ENCODE results near the gene INAFM2. TPM values are rescaled to one million over a fixed set of nuclear protein-coding genes. Genes with fewer than 3 reads are reported as not detected.
A peak's percentile ranks its signal among the peaks of the same experiment; 100 is the strongest.

The INAFM2 gene
- total and polyA plus RNA-seq, 4 experiments from 2014 or later: 0.08 to 7.5 (median 5.0) TPM

DNA sequence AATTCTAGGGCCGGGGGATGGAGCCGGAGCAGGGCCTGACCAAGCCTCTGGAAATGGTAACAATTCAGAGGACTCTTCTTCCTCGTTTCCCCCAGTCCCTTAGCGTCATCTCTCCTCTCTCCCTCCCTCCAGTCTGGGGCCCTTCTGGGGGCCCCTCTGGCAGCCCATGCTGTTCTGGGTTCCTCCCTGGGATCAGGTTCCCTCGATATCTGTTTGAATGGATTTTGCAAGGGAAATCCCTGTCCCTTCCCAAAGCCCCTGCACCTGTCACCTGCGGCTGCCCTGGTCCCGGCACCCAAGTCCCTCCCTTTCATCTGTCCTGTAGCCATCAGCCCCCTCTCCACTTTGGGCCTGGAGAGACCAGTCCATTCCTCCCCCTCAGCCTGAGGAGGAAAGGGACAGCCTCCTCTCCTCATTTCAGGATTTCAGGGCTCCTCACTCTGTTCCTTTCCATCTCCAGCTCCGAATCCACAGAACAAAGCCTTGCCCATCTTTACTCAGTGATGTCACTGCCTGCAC lies 14.1 kb upstream of the INAFM2 start:
- H3K4me1 Mint-ChIP-seq: peaks cover 29 to 68% (median 44%) of the 10 kb centered on the region in 4 donors
- Histone ChIP-seq H3K4me1 (ENCODE audit: insufficient read depth, low read length) (peaks cover 50% of the 10 kb centered on the region), H3K9me3 (ENCODE audit: control insufficient read depth in 1 of 2, low read length in 2 of 2) (no peaks in the 10 kb centered on the region), H3K36me3 (ENCODE audit: insufficient read depth, low read length) (no peaks in the 10 kb centered on the region), H3K27ac (ENCODE audit: low read depth, low read length) (peak overlapping the region; percentile 79), H3K4me3 (ENCODE audit: low read length in 2 of 2) (peak overlapping the region in 1 of 2 donors; percentile 98), H3K27me3 (ENCODE audit: insufficient read depth, low read length) (no peaks in the 10 kb centered on the region)
- intact Hi-C loops (cut with micrococcal nuclease): no loop called here
- peaks cover 0 to 13% of the 10 kb centered on the region in 2 donors for H3K36me3 Mint-ChIP-seq
- peak overlapping the region; percentile 94 to 98 (median 96) for H3K4me3 Mint-ChIP-seq
- H3K9me3 Mint-ChIP-seq: no peaks in the 10 kb centered on the region
- DNase-seq: no peak
- H3K27me3 Mint-ChIP-seq: no peaks in the 10 kb centered on the region
- ChIA-PET POLR2A (ENCODE audit: partially characterized antibody) (interaction anchor here (0.7 to 6.8 kb wide), 16 partner anchors 10 to 1351 kb away, joined by 3 to 90 read pairs (median 12); partner anchors contain the start of genes ANKRD63, BMF, FSIP1 and INAFM2), CTCF (ENCODE audit: partially characterized antibody) (interaction anchor here (0.7 to 23.8 kb wide), 18 partner anchors 10 to 422 kb away, joined by 3 to 634 read pairs (median 6); partner anchors contain the start of genes ANKRD63, BMF, CCDC9B and INAFM2)
- peak overlapping the region; percentile 72 to 96 (median 96) for H3K27ac Mint-ChIP-seq

- Mint-ChIP-seq H3K27me3 (no peaks in the 10 kb centered on the region), H3K27ac (peak overlapping the region; percentile 72 to 96 (median 88)), H3K36me3 (peaks cover 0 to 12% of the 10 kb centered on the region in 2 donors), H3K4me1 (peaks cover 24 to 59% (median 36%) of the 10 kb centered on the region in 4 donors), H3K9me3 (no peaks in the 10 kb centered on the region), H3K4me3 (peak overlapping the region; percentile 67 to 97 (median 96))
- Histone ChIP-seq H3K27ac (ENCODE audit: low read depth, low read length) (no peak overlapping the region), H3K9me3 (ENCODE audit: control insufficient read depth in 1 of 2, low read length in 2 of 2) (no peaks in the 10 kb centered on the region), H3K4me3 (ENCODE audit: low read length in 2 of 2) (no peak overlapping the region), H3K27me3 (ENCODE audit: insufficient read depth, low read length) (no peaks in the 10 kb centered on the region), H3K4me1 (ENCODE audit: insufficient read depth, low read length) (peaks cover 42% of the 10 kb centered on the region), H3K36me3 (ENCODE audit: insufficient read depth, low read length) (no peaks in the 10 kb centered on the region)
- CTCF ChIA-PET (ENCODE audit: partially characterized antibody): interaction anchor here (0.7 to 23.8 kb wide), 15 partner anchors 11 to 468 kb away, joined by 3 to 634 read pairs (median 7); partner anchors contain the start of genes ANKRD63, CCDC9B and INAFM2
- POLR2A ChIA-PET (ENCODE audit: partially characterized antibody): interaction anchor here (1.3 to 6.8 kb wide), 9 partner anchors 9 to 262 kb away, joined by 3 to 90 read pairs (median 31); partner anchors contain the start of genes ANKRD63, BMF and INAFM2
- intact Hi-C loops (cut with micrococcal nuclease): loop anchor here (1.0 kb wide), 1 partner anchor 31 kb away; no protein-coding TSS in a partner anchor
- DNase-seq: peak in 4 of 5 donors; percentile 47 to 56 (median 54)
These were observed 13.2 kb upstream of the INAFM2 start for GRCh38 chr15:40310001-40310959.

DNA sequence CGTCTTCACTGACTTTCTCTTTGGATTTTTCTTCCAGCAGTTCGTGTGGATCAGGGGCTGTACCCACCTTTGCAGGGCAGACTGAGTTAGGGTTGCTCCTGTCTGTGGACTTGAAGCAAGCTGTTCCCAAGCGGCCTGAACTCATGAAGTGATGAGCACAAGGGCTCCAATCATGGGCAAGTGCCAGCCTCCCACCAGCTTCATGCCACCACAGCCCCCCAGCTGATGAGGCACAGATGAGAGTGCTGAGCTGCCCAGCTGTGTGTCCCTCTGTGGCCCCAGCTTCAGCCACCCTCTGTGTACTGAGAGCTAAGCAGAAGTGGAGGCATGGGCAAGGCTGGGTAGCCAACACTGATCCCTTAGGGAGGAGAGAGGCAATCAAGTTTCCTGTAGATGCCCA lies 12.5 kb upstream of the INAFM2 start:
- H3K36me3 Mint-ChIP-seq: peaks cover 0 to 12% of the 10 kb centered on the region in 2 donors

GRCh38 chr15:40312370-40313158 lies 10.9 kb upstream of the INAFM2 start:
- Histone ChIP-seq H3K9me3 (ENCODE audit: control insufficient read depth in 1 of 2, low read length in 2 of 2) (no peaks in the 10 kb centered on the region), H3K27ac (ENCODE audit: low read depth, low read length) (no peak overlapping the region), H3K36me3 (ENCODE audit: insufficient read depth, low read length) (no peaks in the 10 kb centered on the region), H3K27me3 (ENCODE audit: insufficient read depth, low read length) (no peaks in the 10 kb centered on the region), H3K4me3 (ENCODE audit: low read length in 2 of 2) (no peak overlapping the region), H3K4me1 (ENCODE audit: insufficient read depth, low read length) (peaks cover 26% of the 10 kb centered on the region)
- peaks cover 0 to 3% of the 10 kb centered on the region in 2 donors for H3K27me3 Mint-ChIP-seq
- H3K9me3 Mint-ChIP-seq: no peaks in the 10 kb centered on the region
- DNase-seq: no peak
- H3K4me1 Mint-ChIP-seq: peaks cover 17 to 38% (median 25%) of the 10 kb centered on the region in 4 donors
- CTCF ChIA-PET (ENCODE audit: partially characterized antibody): interaction anchor here (0.7 to 23.8 kb wide), 8 partner anchors 9 to 261 kb away, joined by 3 to 634 read pairs (median 76); partner anchors contain the start of genes ANKRD63, CCDC9B and INAFM2
- intact Hi-C loops (cut with micrococcal nuclease): no loop called here
- no peak overlapping the region for H3K4me3 Mint-ChIP-seq
- POLR2A ChIA-PET (ENCODE audit: partially characterized antibody): interaction anchor here (0.6 to 1.9 kb wide), 3 partner anchors 11 to 43 kb away, joined by 3 to 9 read pairs (median 5); partner anchors contain the start of genes ANKRD63 and INAFM2
- peak overlapping the region in 1 of 7 donors; percentile 8 for H3K27ac Mint-ChIP-seq
- H3K36me3 Mint-ChIP-seq: peaks cover 0 to 6% of the 10 kb centered on the region in 2 donors

More for the DNA sequence above, 12.5 kb upstream of the INAFM2 start:
- peak overlapping the region in 4 of 7 donors; percentile 8 to 77 (median 62) for H3K27ac Mint-ChIP-seq
- no peak for DNase-seq
- H3K4me3 ChIP-seq (ENCODE audit: low read length in 2 of 2): no peak overlapping the region
- H3K4me1 Mint-ChIP-seq: peaks cover 24 to 52% (median 33%) of the 10 kb centered on the region in 4 donors
- no peaks in the 10 kb centered on the region for H3K27me3 Mint-ChIP-seq
- H3K27me3 ChIP-seq (ENCODE audit: insufficient read depth, low read length): no peaks in the 10 kb centered on the region
- H3K36me3 ChIP-seq (ENCODE audit: insufficient read depth, low read length): no peaks in the 10 kb centered on the region
- H3K9me3 Mint-ChIP-seq: no peaks in the 10 kb centered on the region
- peak overlapping the region in 1 of 8 donors; percentile 47 for H3K4me3 Mint-ChIP-seq
- ChIA-PET POLR2A (ENCODE audit: partially characterized antibody) (interaction anchor here (1.4 to 6.8 kb wide), 4 partner anchors 12 to 32 kb away, joined by 4 to 67 read pairs (median 36); partner anchors contain the start of gene ANKRD63), CTCF (ENCODE audit: partially characterized antibody) (interaction anchor here (1.1 to 23.8 kb wide), 9 partner anchors 10 to 468 kb away, joined by 3 to 634 read pairs (median 57); partner anchors contain the start of genes ANKRD63, CCDC9B and INAFM2)
- H3K4me1 ChIP-seq (ENCODE audit: insufficient read depth, low read length): peaks cover 34% of the 10 kb centered on the region
- no peaks in the 10 kb centered on the region for H3K9me3 ChIP-seq (ENCODE audit: control insufficient read depth in 1 of 2, low read length in 2 of 2)
- no peak overlapping the region for H3K27ac ChIP-seq (ENCODE audit: low read depth, low read length)
- intact Hi-C loops (cut with micrococcal nuclease): loop anchor here (1.0 kb wide), 1 partner anchor 32 kb away; no protein-coding TSS in a partner anchor

GRCh38 chr15:40313531-40314398 lies 9.7 kb upstream of the INAFM2 start:
- peak; percentile 41 to 66 (median 45) for DNase-seq
- Histone ChIP-seq H3K36me3 (ENCODE audit: insufficient read depth, low read length) (no peaks in the 10 kb centered on the region), H3K27me3 (ENCODE audit: insufficient read depth, low read length) (no peaks in the 10 kb centered on the region), H3K9me3 (ENCODE audit: control insufficient read depth in 1 of 2, low read length in 2 of 2) (no peaks in the 10 kb centered on the region), H3K4me3 (ENCODE audit: low read length in 2 of 2) (no peak overlapping the region), H3K4me1 (ENCODE audit: insufficient read depth, low read length) (peaks cover 24% of the 10 kb centered on the region), H3K27ac (ENCODE audit: low read depth, low read length) (no peak overlapping the region)
- no peaks in the 10 kb centered on the region for H3K36me3 Mint-ChIP-seq
- POLR2A ChIA-PET (ENCODE audit: partially characterized antibody): interaction anchor here (0.6 to 1.9 kb wide), 3 partner anchors 8 to 42 kb away, joined by 3 to 9 read pairs (median 3); partner anchors contain the start of gene INAFM2
- no peaks in the 10 kb centered on the region for H3K9me3 Mint-ChIP-seq
- H3K27ac Mint-ChIP-seq: peak overlapping the region in 5 of 7 donors; percentile 8 to 80 (median 66)
- H3K4me3 Mint-ChIP-seq: peak overlapping the region in 6 of 8 donors; percentile 4 to 55 (median 34)
- intact Hi-C loops (cut with micrococcal nuclease): no loop called here
- CTCF ChIA-PET (ENCODE audit: partially characterized antibody): interaction anchor here (0.6 to 23.8 kb wide), 5 partner anchors 9 to 83 kb away, joined by 5 to 634 read pairs (median 94); partner anchors contain the start of genes ANKRD63, CCDC9B and INAFM2
- H3K4me1 Mint-ChIP-seq: peaks cover 16 to 28% (median 21%) of the 10 kb centered on the region in 4 donors
- peaks cover 0 to 3% of the 10 kb centered on the region in 2 donors for H3K27me3 Mint-ChIP-seq

All from CD4-positive, alpha-beta memory T cell (primary cell).